ENCODE results near the gene TMIGD1.
A peak's percentile ranks its signal among the peaks of the same experiment; 100 is the strongest.

The TMIGD1 gene

GRCh38 chr17:30333503-30334360 lies at the start of gene TMIGD1:
Gene TMIGD1 (minus strand): TSS chr17:30334057. CDS start chr17:30332133, 1,924 bp downstream.
- DNase-seq: no peak

- no peak for DNase-seq
Measured at GRCh38 chr17:30382345-30382744, 48.5 kb upstream of the TMIGD1 start.

GRCh38 chr17:30381340-30381659 lies 47.4 kb upstream of the TMIGD1 start:
- DNase-seq: no peak

DNA sequence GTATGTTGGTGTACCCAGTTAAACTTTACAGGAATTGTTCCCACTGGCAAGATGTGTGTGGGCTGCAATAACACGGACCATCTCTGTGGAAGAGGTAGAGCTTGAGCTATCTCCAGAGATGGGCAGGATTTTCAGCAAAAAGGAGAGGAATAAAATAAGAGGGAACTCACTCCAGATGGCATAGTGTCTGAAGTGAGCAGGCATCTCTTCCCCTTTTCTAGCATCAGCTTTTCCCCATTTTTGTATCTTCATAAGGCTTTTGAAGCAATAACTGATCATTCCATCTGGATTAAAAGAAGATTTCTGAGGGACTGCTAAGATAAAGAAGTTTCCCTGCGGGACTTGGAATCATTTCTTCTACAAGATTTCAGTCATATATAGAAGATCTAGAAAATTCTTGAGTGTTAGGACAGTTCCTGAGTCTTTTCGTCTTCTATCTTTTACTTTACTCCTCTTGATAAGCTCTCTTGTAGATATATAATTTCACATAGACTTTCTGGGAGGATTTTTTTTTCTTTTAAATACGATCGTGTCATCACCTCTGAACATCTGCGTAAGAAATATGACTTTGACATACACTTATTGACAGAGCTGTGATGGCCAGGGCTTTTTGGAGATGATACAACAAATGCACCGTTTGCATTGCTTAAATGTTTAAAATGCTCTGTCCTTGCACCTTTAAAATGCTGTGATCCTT lies 46.9 kb upstream of the TMIGD1 start:
- DNase-seq: no peak

DNA sequence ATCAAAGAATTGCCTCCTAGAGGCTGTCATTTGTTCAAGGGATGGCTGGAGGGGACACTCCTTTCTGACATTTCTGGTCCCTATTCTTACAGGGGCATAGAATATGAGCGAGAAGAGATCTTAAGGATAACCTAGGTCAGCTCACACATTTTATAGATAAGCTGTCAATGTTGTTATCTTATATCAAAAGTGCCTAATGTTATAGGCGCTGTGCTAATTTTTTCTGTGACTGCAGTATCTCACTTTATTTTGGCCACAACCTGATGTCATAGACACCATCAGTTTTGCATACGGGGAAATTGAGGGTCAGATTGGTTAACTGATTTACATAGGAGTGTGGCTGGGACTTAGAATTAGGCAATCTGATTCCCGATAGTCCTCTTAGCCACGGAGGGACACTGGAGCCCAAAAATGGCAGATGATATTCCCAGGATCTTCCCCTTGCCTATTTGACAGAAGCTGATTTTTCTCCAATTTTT lies 46.1 kb upstream of the TMIGD1 start:
- DNase-seq: no peak

DNA sequence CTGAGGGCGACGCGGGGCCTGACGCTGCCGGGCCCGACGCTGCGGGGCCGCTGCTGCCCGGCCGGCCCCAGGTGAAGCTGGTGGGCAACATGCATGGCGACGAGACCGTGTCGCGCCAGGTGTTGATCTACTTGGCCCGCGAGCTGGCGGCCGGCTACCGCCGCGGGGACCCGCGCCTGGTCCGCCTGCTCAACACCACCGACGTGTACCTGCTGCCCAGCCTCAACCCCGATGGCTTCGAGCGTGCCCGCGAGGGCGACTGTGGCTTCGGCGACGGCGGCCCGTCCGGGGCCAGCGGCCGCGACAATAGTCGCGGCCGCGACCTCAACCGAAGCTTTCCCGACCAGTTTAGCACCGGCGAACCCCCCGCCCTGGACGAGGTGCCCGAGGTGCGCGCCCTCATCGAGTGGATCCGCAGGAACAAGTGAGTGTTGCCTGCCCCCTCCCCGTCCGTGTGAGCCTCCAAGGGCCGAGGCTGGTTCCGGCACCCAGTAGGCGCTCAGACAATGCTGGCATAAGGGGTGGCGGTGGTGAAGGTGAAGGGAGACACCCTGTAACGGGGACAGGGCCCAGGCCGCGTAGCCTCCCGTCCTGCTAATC lies 45.5 kb upstream of the TMIGD1 start:
- no peak for DNase-seq

DNA sequence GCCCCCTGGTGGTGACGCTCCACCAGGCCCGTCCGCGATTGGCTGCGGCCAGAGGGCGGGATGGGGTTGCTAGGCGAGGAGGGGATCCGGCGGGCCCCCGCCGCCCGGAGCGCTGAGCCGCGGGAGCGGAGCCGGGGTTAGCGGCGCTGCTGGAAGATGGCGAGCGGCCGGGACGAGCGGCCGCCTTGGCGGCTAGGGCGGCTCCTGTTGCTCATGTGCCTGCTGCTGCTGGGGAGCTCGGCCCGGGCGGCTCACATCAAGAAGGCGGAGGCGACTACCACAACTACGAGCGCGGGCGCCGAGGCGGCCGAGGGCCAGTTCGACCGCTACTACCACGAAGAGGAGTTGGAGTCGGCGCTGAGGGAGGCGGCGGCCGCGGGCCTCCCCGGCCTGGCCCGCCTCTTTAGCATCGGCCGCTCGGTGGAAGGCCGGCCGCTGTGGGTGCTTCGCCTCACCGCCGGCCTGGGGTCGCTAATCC lies 45.0 kb upstream of the TMIGD1 start, which contains the start of gene CPD:
Gene CPD, plus strand, starts transcription at position 103 of the 478 bp plus-strand sequence. Its CDS starts 54 bp downstream, at position 157.
- peak; percentile 91 for DNase-seq

- no peak for DNase-seq
Measured at GRCh38 chr17:30378241-30378824, 44.5 kb upstream of the TMIGD1 start.

- no peak for DNase-seq
Measured at GRCh38 chr17:30377574-30378240, 43.9 kb upstream of the TMIGD1 start.

DNA sequence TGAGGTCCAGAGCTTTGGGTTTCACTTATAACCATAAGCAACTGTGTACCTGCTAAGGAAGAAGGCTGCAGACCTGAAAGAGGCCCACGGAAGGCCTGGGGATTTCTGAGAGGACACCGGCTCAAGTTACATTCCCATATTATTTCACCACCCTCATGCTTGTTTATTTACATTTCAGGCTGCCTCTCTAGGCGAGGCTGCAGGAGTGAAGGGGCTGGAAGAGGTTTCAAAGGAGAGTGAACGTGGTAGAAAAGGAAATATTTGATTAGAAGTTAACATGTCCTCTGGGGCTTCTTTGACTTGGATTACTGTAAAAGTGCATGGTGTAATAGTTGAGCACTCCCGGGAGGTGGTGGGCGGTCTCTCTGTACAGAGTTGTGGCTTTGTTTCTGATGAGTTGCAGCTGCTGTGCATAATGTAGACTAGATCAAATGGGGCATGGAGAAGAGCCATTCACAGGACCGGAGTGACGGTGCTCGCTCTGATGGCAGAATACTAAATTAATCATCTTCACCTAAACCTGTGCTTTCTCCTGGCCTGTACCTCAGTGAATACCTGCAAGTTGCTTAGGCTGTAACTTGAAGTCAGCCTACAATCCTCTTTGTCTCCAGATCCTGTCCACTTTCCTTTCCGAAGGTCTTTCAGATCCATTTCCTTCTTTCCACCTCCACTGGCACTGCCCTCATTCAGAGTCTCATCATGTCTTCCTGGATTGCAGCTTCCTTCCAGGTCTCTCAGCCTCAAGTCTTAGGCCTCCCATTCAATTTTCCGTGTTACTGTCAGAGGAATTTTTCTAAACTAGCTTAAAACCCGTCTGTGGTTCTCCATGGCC lies 43.0 kb upstream of the TMIGD1 start:
- no peak for DNase-seq

DNA sequence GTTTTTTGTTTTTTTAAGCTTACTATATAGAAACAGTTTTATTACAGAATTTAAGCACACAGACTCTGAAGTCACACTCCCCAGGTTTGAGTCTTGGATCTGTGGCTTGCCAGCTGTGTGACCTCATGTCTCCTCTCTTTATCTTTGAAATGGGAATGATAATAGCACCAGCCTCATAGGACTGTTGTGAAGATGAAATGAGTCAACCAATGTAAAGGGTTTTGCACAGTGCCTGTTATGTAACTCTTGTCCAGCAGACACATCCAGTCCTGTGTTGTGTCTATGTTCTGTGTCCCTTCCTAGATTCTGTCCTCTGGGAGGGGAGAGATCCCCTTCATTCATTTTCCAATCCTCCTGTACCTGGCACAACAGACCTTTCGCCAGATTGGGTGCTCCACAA lies 41.8 kb upstream of the TMIGD1 start:
- no peak for DNase-seq

DNA sequence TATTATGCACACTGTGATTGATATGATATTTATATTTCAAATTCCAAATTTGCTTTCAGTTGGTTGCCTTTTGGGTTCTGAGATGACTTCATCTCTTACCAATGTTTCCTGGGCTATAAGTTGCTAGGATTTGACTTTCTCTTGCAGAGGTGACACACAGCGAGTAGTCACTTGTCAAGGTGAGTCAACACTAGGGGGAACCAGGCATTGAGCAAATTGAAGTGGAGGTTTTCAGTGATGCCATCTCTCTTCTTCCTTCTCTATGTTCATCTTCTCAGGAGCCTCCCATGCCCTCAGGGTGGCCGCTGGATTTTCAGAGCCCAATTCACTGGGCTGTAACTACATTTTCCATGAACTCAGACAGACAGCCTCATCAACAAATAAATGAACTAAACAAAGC lies 38.9 kb upstream of the TMIGD1 start:
- no peak for DNase-seq

DNA sequence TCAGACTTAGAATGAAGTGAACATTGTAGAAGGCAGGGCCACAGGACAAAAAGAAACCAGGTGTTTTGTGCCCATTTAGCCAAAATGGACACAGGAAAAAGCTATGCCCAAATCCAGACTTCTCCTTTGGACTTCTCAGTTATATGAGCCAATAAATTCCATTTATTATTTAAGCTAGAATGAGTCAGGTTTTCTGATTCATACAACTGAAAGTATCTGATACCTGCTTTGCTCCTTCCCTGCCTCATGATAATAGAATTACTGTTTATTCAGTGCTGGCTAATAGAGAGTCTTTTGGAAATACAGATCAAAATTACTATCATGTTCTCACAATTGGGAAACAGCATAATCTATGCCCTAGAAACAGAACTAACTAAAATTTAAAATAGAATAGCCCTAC lies 36.1 kb upstream of the TMIGD1 start:
- no peak for DNase-seq

- no peak for DNase-seq
Measured at GRCh38 chr17:30368912-30369720, 35.3 kb upstream of the TMIGD1 start.

DNA sequence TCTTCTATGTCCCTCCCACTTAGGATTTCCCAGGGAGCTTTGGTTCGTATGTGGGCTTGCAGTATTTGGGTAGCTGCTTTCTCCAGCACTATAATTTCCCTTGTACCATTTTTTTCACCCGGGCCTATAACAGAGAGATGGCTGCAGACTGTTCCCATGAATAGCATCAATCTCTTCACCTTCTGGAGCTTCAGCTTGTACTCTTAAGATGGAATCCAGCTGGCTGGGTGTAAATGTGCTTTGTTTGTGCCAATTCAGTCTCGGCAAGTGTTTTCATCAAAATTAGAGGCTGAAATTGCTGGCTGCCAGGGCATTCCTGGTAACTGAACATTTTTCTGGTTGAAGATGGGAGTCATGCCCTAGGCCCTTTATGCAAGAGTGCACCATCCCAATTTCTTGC lies 32.7 kb upstream of the TMIGD1 start:
- DNase-seq: no peak

DNA sequence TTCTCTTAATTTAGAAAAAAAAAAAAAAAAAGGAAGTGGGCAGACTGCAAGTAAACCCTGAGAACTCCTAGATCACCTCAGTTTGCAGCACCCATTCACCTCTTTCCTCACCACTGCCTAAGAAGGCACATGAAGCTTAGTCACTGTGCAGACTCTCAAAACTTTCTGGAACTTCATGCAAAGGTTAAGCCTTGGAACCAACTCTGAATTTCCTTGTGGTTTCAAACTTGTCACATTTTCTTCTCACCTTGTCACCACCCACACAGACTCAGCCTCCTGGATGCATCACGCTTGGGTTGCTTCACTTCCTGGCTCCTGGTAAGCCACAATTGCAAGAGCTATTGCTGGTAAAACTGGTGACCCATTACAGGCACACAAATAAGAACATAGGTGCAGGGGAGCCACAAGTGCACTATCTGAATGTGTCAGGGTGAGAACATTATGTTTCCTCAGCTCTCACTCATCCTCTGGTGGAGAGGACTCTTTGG lies 29.9 kb upstream of the TMIGD1 start:
- DNase-seq: no peak

- no peak for DNase-seq
Measured at GRCh38 chr17:30361766-30362279, 28.0 kb upstream of the TMIGD1 start.

- DNase-seq: no peak
Measured at GRCh38 chr17:30360086-30360808, 26.4 kb upstream of the TMIGD1 start.

DNA sequence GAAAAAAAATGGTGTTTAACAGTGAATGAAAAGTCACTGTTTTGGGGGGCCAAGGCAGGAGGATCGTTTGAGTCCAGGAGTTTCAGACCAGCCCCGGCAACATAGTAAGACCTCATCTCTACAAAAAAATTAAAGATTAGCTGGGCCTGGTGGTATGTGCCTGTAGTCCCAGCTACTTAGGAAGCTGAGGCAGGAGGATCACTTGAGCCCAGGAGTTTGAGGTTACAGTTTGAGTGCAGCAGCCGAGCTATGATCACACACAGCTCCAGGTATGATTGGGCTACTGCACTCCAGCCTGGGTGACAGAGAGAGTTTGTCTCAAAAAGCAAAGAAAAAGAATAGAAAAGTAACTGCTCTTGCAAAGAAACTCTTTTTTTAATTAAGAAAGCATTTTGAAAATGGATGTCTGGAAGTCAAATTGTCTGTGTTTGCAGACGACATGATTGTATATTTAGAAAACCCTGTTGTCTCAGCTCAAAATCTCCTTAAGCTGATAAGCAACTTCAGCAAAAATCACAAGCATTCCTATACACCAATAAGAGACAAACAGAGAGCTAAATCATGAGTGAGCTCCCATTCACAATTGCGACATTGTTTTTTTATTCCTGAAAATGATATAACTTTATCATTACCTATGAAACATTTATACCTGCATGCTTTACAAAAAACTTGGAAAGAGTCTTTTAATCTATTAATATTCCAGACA lies 24.4 kb upstream of the TMIGD1 start:
- DNase-seq: no peak

All from NCI-H1048 (cell line).